Measurements from ENCODE around the gene AARSD1. TPM values are rescaled to one million over a fixed set of nuclear protein-coding genes. Genes with fewer than 3 reads are reported as not detected.
"Not testable (repeated sequence)": the region's sequence is repeated elsewhere in the genome, so short reads cannot be mapped to it uniquely, and the experiment has no call there.

The AARSD1 gene
- total RNA-seq, 1 experiment from 2014 or later, result 23.5 TPM

DNA sequence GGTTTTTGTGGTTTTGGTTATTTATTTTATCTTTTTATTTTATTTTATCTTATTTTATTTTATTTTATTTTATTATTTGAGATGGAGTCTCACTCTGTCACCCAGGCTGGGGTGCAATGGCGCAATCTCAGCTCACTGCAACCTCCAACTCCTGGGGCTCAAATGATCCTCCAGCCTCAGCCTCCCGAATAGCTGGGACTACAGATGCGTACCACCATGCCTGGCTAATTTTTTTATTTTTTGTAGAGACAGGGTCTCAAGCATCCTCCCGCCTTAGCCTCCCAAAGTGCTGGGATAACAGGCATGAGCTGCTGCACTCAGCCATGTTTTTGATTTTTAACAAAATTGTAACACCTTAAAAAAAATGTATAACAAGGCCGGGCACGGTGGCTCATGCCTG, 49.0 kb downstream of the AARSD1 start:
- in situ Hi-C loops (cut with HindIII; ENCODE audit: low pct_unique_long_range_greater_than_20kb, low sequenced_read_pairs); DNase-seq (ENCODE audit: low read depth, low spot score); H3K4me3 ChIP-seq (ENCODE audit: low read depth in 2 of 2, low read length in 2 of 2); H3K27ac ChIP-seq (ENCODE audit: low read length); POLR2A ChIA-PET; H3K27me3 ChIP-seq (ENCODE audit: control insufficient read depth, insufficient read depth, low read length); H3K4me1 ChIP-seq (ENCODE audit: control insufficient read depth, insufficient read depth, low read length); H3K36me3 ChIP-seq (ENCODE audit: control insufficient read depth, insufficient read depth, low read length); ATAC-seq; intact Hi-C loops (cut with micrococcal nuclease; ENCODE audit: unreplicated experiment); H3K9me3 ChIP-seq (ENCODE audit: control insufficient read depth, insufficient read depth, low read depth, low read length); BruUV-seq (replicated peaks): not testable (repeated sequence)
- CTCF ChIA-PET, result interaction anchor here (0.6 kb wide), 1 partner anchor 116 kb away, joined by 4 read pairs; no protein-coding TSS in a partner anchor

- DNase-seq (ENCODE audit: low read depth, low spot score) (no peak), ATAC-seq (no peak)
- TF ChIP-seq, protein P1, sequence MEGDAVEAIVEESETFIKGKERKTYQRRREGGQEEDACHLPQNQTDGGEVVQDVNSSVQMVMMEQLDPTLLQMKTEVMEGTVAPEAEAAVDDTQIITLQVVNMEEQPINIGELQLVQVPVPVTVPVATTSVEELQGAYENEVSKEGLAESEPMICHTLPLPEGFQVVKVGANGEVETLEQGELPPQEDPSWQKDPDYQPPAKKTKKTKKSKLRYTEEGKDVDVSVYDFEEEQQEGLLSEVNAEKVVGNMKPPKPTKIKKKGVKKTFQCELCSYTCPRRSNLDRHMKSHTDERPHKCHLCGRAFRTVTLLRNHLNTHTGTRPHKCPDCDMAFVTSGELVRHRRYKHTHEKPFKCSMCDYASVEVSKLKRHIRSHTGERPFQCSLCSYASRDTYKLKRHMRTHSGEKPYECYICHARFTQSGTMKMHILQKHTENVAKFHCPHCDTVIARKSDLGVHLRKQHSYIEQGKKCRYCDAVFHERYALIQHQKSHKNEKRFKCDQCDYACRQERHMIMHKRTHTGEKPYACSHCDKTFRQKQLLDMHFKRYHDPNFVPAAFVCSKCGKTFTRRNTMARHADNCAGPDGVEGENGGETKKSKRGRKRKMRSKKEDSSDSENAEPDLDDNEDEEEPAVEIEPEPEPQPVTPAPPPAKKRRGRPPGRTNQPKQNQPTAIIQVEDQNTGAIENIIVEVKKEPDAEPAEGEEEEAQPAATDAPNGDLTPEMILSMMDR (IDR thresholded peaks at IDR 0.05), result no peak
- TF ChIP-seq TCF7L2 (IDR thresholded peaks at IDR 0.05; ENCODE audit: low read depth, low read length) (no peak), SIN3A (IDR thresholded peaks at IDR 0.05; ENCODE audit: borderline replicate concordance, insufficient read depth, low read depth, low read length) (no peak), POLR2AphosphoS5 (IDR thresholded peaks at IDR 0.05; ENCODE audit: low read depth, low read length) (no peak), REST (IDR thresholded peaks at IDR 0.05; ENCODE audit: insufficient read depth in 1 of 2, low read depth in 2 of 2, low read length in 1 of 2) (no peak)
- Histone ChIP-seq H3K4me3 (ENCODE audit: low read depth in 2 of 2, low read length in 2 of 2) (no peak overlapping the region), H3K4me1 (ENCODE audit: control insufficient read depth, insufficient read depth, low read length) (no peaks in the 10 kb centered on the region), H3K27me3 (ENCODE audit: control insufficient read depth, insufficient read depth, low read length) (no peaks in the 10 kb centered on the region), H3K27ac (ENCODE audit: low read length) (no peak overlapping the region), H3K36me3 (ENCODE audit: control insufficient read depth, insufficient read depth, low read length) (no peaks in the 10 kb centered on the region), H3K9me3 (ENCODE audit: control insufficient read depth, insufficient read depth, low read depth, low read length) (no peaks in the 10 kb centered on the region)
- ChIA-PET CTCF (interaction anchor here (0.6 kb wide), 1 partner anchor 240 kb away, joined by 3 read pairs; no protein-coding TSS in a partner anchor), POLR2A (interaction anchor here (0.6 kb wide), 1 partner anchor 78 kb away, joined by 5 read pairs; no protein-coding TSS in a partner anchor)
- in situ Hi-C loops (cut with HindIII; ENCODE audit: low pct_unique_long_range_greater_than_20kb, low sequenced_read_pairs) (no loop called here), intact Hi-C loops (cut with micrococcal nuclease; ENCODE audit: unreplicated experiment) (no loop called here)
- no TSS peak for BruUV-seq (replicated peaks)
These were observed 50.2 kb downstream of the AARSD1 start for GRCh38 chr17:42913981-42914617.

- POLR2A ChIA-PET, result no interaction called here
These were observed 50.7 kb downstream of the AARSD1 start for GRCh38 chr17:42913522-42913921.

More at GRCh38 chr17:42913522-42913921, 50.7 kb downstream of the AARSD1 start:
- no TSS peak for BruUV-seq (replicated peaks)
- in situ Hi-C loops (cut with HindIII; ENCODE audit: low pct_unique_long_range_greater_than_20kb, low sequenced_read_pairs), result no loop called here
- DNase-seq (ENCODE audit: low read depth, low spot score), result no peak
- no peaks in the 10 kb centered on the region for H3K9me3 ChIP-seq (ENCODE audit: control insufficient read depth, insufficient read depth, low read depth, low read length)
- CTCF ChIA-PET, result interaction anchor here (0.6 kb wide), 1 partner anchor 240 kb away, joined by 3 read pairs; no protein-coding TSS in a partner anchor
- H3K27ac ChIP-seq (ENCODE audit: low read length), result no peak overlapping the region
- no peaks in the 10 kb centered on the region for H3K36me3 ChIP-seq (ENCODE audit: control insufficient read depth, insufficient read depth, low read length)
- no peaks in the 10 kb centered on the region for H3K27me3 ChIP-seq (ENCODE audit: control insufficient read depth, insufficient read depth, low read length)
- H3K4me3 ChIP-seq (ENCODE audit: low read depth in 2 of 2, low read length in 2 of 2), result no peak overlapping the region
- H3K4me1 ChIP-seq (ENCODE audit: control insufficient read depth, insufficient read depth, low read length), result no peaks in the 10 kb centered on the region
- no peak for ATAC-seq
- intact Hi-C loops (cut with micrococcal nuclease; ENCODE audit: unreplicated experiment), result no loop called here
- no peak for TF ChIP-seq SIN3A (IDR thresholded peaks at IDR 0.05; ENCODE audit: borderline replicate concordance, insufficient read depth, low read depth, low read length)
- TF ChIP-seq, protein P1 (IDR thresholded peaks at IDR 0.05), result no peak
- TF ChIP-seq POLR2AphosphoS5 (IDR thresholded peaks at IDR 0.05; ENCODE audit: low read depth, low read length), result no peak
- no peak for TF ChIP-seq REST (IDR thresholded peaks at IDR 0.05; ENCODE audit: insufficient read depth in 1 of 2, low read depth in 2 of 2, low read length in 1 of 2)
- TF ChIP-seq TCF7L2 (IDR thresholded peaks at IDR 0.05; ENCODE audit: low read depth, low read length), result no peak

Data from Panc1 (cell line).